H1 (cell line): Measurements from ENCODE around the gene EEF1G. TPM values are rescaled to one million over a fixed set of nuclear protein-coding genes. Genes with fewer than 3 reads are reported as not detected.

Experiments
- CTCF ChIA-PET: fragments of 300-600 bp; sonication (Branson Sonifier 250); formaldehyde crosslinking; loops from one replicate; lab custom pipeline; 2021; ENCODE audit not compliant: partially characterized antibody; lab: Charles Lee
- POLR2A ChIA-PET: fragments of 300-600 bp; sonication (Branson Sonifier 250); formaldehyde crosslinking; loops from one replicate; lab custom pipeline; 2021; ENCODE audit warnings: inconsistent platforms; ENCODE audit not compliant: partially characterized antibody; lab: Charles Lee
- DNase-seq, 2 experiments: peaks; one replicate each; pipeline versions ENCODE4 v3.0.0 to v3.0.0-alpha.2; 2010 to 2022; ENCODE audit warnings: low spot score in 2 of 2, low read depth in 1 of 2, mixed read lengths in 1 of 2
- FAIRE-seq: peaks from 2 replicates; lab custom pipeline; 2011; peaks lifted over from hg19 to GRCh38; lab: Jason Lieb, UNC
- H2AFZ ChIP-seq: 2 replicates; pipeline ENCODE4 v1.8.1; 2012; ENCODE audit warnings: low read length, inconsistent platforms
- H2AK5ac ChIP-seq: 2 replicates; pipeline ENCODE4 v1.6.1; 2013; ENCODE audit warnings: low read depth, low read length
- H2BK120ac ChIP-seq: replicated peaks from 2 replicates; pipeline ENCODE3; 2013; ENCODE audit warnings: low read depth, low read length, inconsistent platforms
- H2BK12ac ChIP-seq: 2 replicates; pipeline ENCODE4 v1.6.1; 2013; ENCODE audit warnings: low read depth, low read length
- H2BK15ac ChIP-seq: 2 replicates; pipeline ENCODE4 v1.6.1; 2013; ENCODE audit warnings: low read length
- H2BK20ac ChIP-seq: 2 replicates; pipeline ENCODE4 v1.6.1; 2013; ENCODE audit warnings: low read length
- H2BK5ac ChIP-seq: 2 replicates; pipeline ENCODE4 v1.6.1; 2013; ENCODE audit warnings: low read depth, low read length
- H3K14ac ChIP-seq: 2 replicates; pipeline ENCODE4 v1.6.1; 2013; ENCODE audit warnings: inconsistent platforms; ENCODE audit not compliant: insufficient read length
- H3K18ac ChIP-seq: 2 replicates; pipeline ENCODE4 v1.6.1; 2013; ENCODE audit warnings: low read length; ENCODE audit errors: extremely low read depth
- H3K23ac ChIP-seq: 2 replicates; pipeline ENCODE4 v1.6.1; 2013; ENCODE audit warnings: inconsistent platforms; ENCODE audit not compliant: insufficient read length
- H3K23me2 ChIP-seq: 2 replicates; pipeline ENCODE4 v1.6.1; 2013; ENCODE audit warnings: low read depth, low read length
- H3K27ac ChIP-seq: 2 replicates; pipeline ENCODE4 v1.6.1; 2011; ENCODE audit warnings: low read depth, low read length, inconsistent platforms
- H3K27me3 ChIP-seq, 4 experiments: replicated peaks in 1 of 4; 1 replicate in 1 of 4; 2 replicates in 3 of 4; pipeline versions ENCODE4 v1.6.1 to v1.8.1; 2011 to 2013; ENCODE audit warnings: low read length in 3 of 4, mild to moderate bottlenecking in 3 of 4, inconsistent platforms in 2 of 4, mixed read lengths in 2 of 4, moderate library complexity in 1 of 4; ENCODE audit not compliant: control insufficient read depth in 3 of 4, insufficient read depth in 3 of 4; ENCODE audit errors: extremely low read depth in 1 of 4
- H3K36me3 ChIP-seq, 4 experiments: 2 replicates each; pipeline versions ENCODE4 v1.6.1 to v1.8.1; 2011 to 2013; ENCODE audit warnings: mild to moderate bottlenecking in 4 of 4, low read length in 3 of 4, moderate library complexity in 2 of 4, control low read depth in 1 of 4, inconsistent platforms in 1 of 4; ENCODE audit not compliant: insufficient read depth in 4 of 4, control insufficient read depth in 2 of 4
- H3K4ac ChIP-seq: replicated peaks from 2 replicates; pipeline ENCODE3; 2013; ENCODE audit warnings: low read length, low read depth, mixed read lengths, inconsistent platforms; ENCODE audit not compliant: insufficient read length
- H3K4me1 ChIP-seq, 4 experiments: replicated peaks in 1 of 4; 1 replicate in 1 of 4; 2 replicates in 3 of 4; pipeline versions ENCODE4 v1.6.1 to v1.8.1; 2011 to 2013; ENCODE audit warnings: low read length in 3 of 4, inconsistent platforms in 2 of 4, mixed read lengths in 1 of 4; ENCODE audit not compliant: insufficient read depth in 4 of 4, control insufficient read depth in 3 of 4
- H3K4me2 ChIP-seq, 2 experiments: 2 replicates each; pipeline versions ENCODE4 v1.6.1 to v1.8.1; 2011 to 2013; ENCODE audit warnings: low read depth in 2 of 2, low read length in 2 of 2, control low read depth in 1 of 2, inconsistent platforms in 1 of 2, mild to moderate bottlenecking in 1 of 2; ENCODE audit not compliant: insufficient read depth in 1 of 2
- H3K4me3 ChIP-seq, 4 experiments: fragments of 200-600, 300-600 bp in 1 of 4; sonication (generic), shearing (Covaris generic), sonication (Bioruptor Twin) in 1 of 4; 2 replicates each; pipeline versions ENCODE4 v1.5.1 to v1.8.1; 2011 to 2016; ENCODE audit warnings: low read length in 4 of 4, low read depth in 3 of 4, control low read depth in 2 of 4, inconsistent platforms in 2 of 4, mild to moderate bottlenecking in 2 of 4, mixed read lengths in 1 of 4, moderate library complexity in 1 of 4; ENCODE audit not compliant: insufficient read depth in 2 of 4; ENCODE audit errors: extremely low read depth in 1 of 4
- H3K56ac ChIP-seq: replicated peaks from 2 replicates; pipeline ENCODE3; 2013; ENCODE audit warnings: low read depth, mild to moderate bottlenecking, mixed read lengths, low read length, inconsistent platforms; ENCODE audit not compliant: insufficient read length
- H3K79me1 ChIP-seq: 2 replicates; pipeline ENCODE4 v1.6.1; 2013; ENCODE audit warnings: low read depth, low read length, control low read depth
- H3K79me2 ChIP-seq, 2 experiments: 2 replicates each; pipeline versions ENCODE4 v1.6.1 to v1.8.1; 2012 to 2013; ENCODE audit warnings: low read length in 2 of 2, mild to moderate bottlenecking in 2 of 2, inconsistent platforms in 1 of 2; ENCODE audit not compliant: insufficient read depth in 2 of 2, control insufficient read depth in 1 of 2
- H3K9ac ChIP-seq, 4 experiments: replicated peaks in 1 of 4; 1 replicate in 1 of 4; 2 replicates in 3 of 4; pipeline versions ENCODE4 v1.6.1 to v1.8.1; 2011 to 2013; ENCODE audit warnings: low read depth in 3 of 4, low read length in 3 of 4, control low read depth in 2 of 4, mild to moderate bottlenecking in 2 of 4, moderate library complexity in 2 of 4, inconsistent platforms in 1 of 4; ENCODE audit errors: extremely low read depth in 1 of 4
- H3K9me3 ChIP-seq, 2 experiments: 2 replicates each; pipeline versions ENCODE4 v1.6.1 to v1.8.1; 2012 to 2013; ENCODE audit warnings: mild to moderate bottlenecking in 2 of 2, moderate library complexity in 2 of 2, control low read depth in 1 of 2, inconsistent platforms in 1 of 2, low read depth in 1 of 2, low read length in 1 of 2, mixed read lengths in 1 of 2; ENCODE audit not compliant: insufficient read depth in 2 of 2
- H4K20me1 ChIP-seq, 2 experiments: replicated peaks in 1 of 2; 2 replicates each; pipeline versions ENCODE3 to v1.8.1; 2011 to 2013; ENCODE audit warnings: inconsistent platforms in 2 of 2, low read length in 2 of 2, mild to moderate bottlenecking in 1 of 2; ENCODE audit not compliant: insufficient read depth in 2 of 2, control insufficient read depth in 1 of 2
- H4K5ac ChIP-seq: 2 replicates; pipeline ENCODE4 v1.6.1; 2013; ENCODE audit warnings: low read length, low read depth, mixed read lengths, inconsistent platforms; ENCODE audit not compliant: insufficient read length
- H4K8ac ChIP-seq: 2 replicates; pipeline ENCODE4 v1.8.0; 2013; ENCODE audit warnings: mild to moderate bottlenecking, moderate library complexity, low read length, inconsistent platforms; ENCODE audit not compliant: insufficient read depth; ENCODE audit errors: extremely low read depth
- H4K91ac ChIP-seq: replicated peaks from 2 replicates; pipeline ENCODE3; 2013; ENCODE audit warnings: low read length, mixed read lengths, inconsistent platforms; ENCODE audit not compliant: insufficient read length
- FOSL1 ChIP-seq: IDR thresholded peaks from 2 replicates; pipeline ENCODE4 v1.6.1; 2011; ENCODE audit warnings: mild to moderate bottlenecking, low read depth, low read length, moderate library complexity; ENCODE audit not compliant: insufficient read depth
- JUN ChIP-seq: IDR thresholded peaks from 2 replicates; pipeline ENCODE4 v1.6.1; 2011; ENCODE audit warnings: low read depth, mild to moderate bottlenecking, improper control_type of control experiment, low read length
- RBBP5 ChIP-seq: IDR thresholded peaks from 2 replicates; pipeline ENCODE4 v1.7.1; 2012; ENCODE audit warnings: low read depth, mild to moderate bottlenecking, inconsistent platforms, low read length, moderate library complexity, borderline replicate concordance
- SP2 ChIP-seq: IDR thresholded peaks from 2 replicates; pipeline ENCODE4 v1.6.1; 2012; ENCODE audit warnings: mild to moderate bottlenecking, low read length, inconsistent platforms
- SUZ12 ChIP-seq: fragments of 200-600 bp; sonication (generic); IDR thresholded peaks from 2 replicates; pipeline ENCODE4 v1.6.1; 2012; ENCODE audit warnings: mild to moderate bottlenecking, inconsistent platforms, low read length, moderate library complexity, mixed read lengths
- WGBS, 2 experiments: shearing (Covaris generic) in 1 of 2; methylation state at CpG; one replicate each; pipeline versions ENCODE4 v1.1.6 to v1.1.7; 2013 to 2015; ENCODE audit warnings: low lambda C conversion rate in 2 of 2, mixed read lengths in 2 of 2, inconsistent platforms in 1 of 2, low coverage in 1 of 2, missing lambda C conversion rate in 1 of 2; ENCODE audit not compliant: insufficient replicate concordance in 2 of 2, insufficient coverage in 1 of 2, insufficient read length in 1 of 2; ENCODE audit errors: extremely low coverage in 1 of 2, missing lambda C conversion rate in 1 of 2; 5-methylcytosine and 5-hydroxymethylcytosine counted together
- polyA plus RNA-seq, 7 experiments: library from polyadenylated mRNA; depleted of rRNA in 3 of 7; stranded (reverse) in 5 of 7; unstranded in 2 of 7; fragments of >200 nt in 5 of 7; fragments of 200-250 nt in 2 of 7; gene quantifications; 1 replicate in 5 of 7; 2 replicates in 1 of 7; 4 replicates in 1 of 7; pipeline versions ENCODE4 v1.2.1 to v1.2.3, GENCODE V29; 2011 to 2013; ENCODE audit warnings: missing spikeins in 2 of 7, mixed read lengths in 2 of 7
- total RNA-seq: library from RNA; stranded (reverse); fragmentation: NEBNext Ultra II Directional; extraction: Animal tissue kit (Norgen Biotek cat#: 25700); gene quantifications from 2 replicates; pipeline ENCODE4 v1.2.1, GENCODE V29; 2021
- TF ChIP-seq, protein P1 (sequence below): IDR thresholded peaks from 2 replicates; pipeline ENCODE4 v1.6.1; 2011; ENCODE audit warnings: low read length, improper control_type of control experiment

EEF1G gene
- total and polyA plus RNA-seq, 2 of the 8 experiments (the other 6 are each of a cell fraction or from before 2014, with no cell fraction given): 1,627 to 1,996 TPM

DNA sequence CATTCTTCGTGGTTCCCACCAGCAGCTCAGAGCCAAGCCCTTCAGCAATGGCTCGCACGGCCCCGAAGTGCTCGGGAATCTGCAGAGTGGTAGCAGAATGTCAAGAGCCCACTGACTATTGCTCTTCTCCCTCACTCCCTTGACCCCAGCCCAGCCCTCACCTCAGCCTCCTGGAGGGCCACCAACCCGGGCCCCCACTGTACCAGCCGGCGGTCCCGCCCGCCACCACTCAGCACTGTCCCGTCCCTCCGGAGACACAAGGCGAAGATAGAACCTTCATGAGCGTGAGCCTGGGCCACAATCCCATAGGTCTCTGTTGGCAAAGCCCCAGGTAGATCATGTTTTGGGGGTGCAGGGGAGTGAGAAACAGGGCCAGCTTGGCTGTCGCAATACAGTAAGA lies 32.2 kb upstream of the EEF1G start:
- Histone ChIP-seq H4K8ac (no peak overlapping the region; the same call in 1 of the 2 replicates), H2AFZ (no peak overlapping the region), H2BK20ac (no peak overlapping the region), H2BK120ac (no peak overlapping the region), H3K27ac (no peak overlapping the region), H2BK12ac (no peak overlapping the region), H3K4ac (no peak overlapping the region), H4K5ac (no peak overlapping the region), H3K36me3 (no peaks in the 10 kb centered on the region; a peak in 2 of 8 replicates), H3K56ac (no peak overlapping the region), H3K4me1 (peaks cover 3 to 26% (median 12%) of the 10 kb centered on the region in 4 experiments), H3K9me3 (no peaks in the 10 kb centered on the region), H3K14ac (no peak overlapping the region), H4K20me1 (peaks cover 0 to 2% of the 10 kb centered on the region in 2 experiments), H3K4me2 (no peak overlapping the region), H3K79me2 (0 out of 4 replicates have a peak, but pooled peaks cover 0 to under 1% of the 10 kb centered on the region in 2 experiments), H4K91ac (no peak overlapping the region), H3K18ac (no peak overlapping the region), H3K23me2 (peaks cover 15% of the 10 kb centered on the region; the same call in 1 of the 2 replicates), H2BK5ac (no peak overlapping the region), H3K27me3 (peaks cover 0 to 13% (median 11%) of the 10 kb centered on the region in 4 experiments; a peak in 6 of 7 replicates), H2AK5ac (no peak overlapping the region), H3K9ac (no peak overlapping the region), H3K23ac (no peak overlapping the region), H3K4me3 (no peak overlapping the region), H3K79me1 (no peaks in the 10 kb centered on the region; the same call in 1 of the 2 replicates), H2BK15ac (no peak overlapping the region)
- FAIRE-seq (no peak), DNase-seq (no peak)
- ChIA-PET POLR2A (interaction anchor here (0.7 to 15.8 kb wide), 6 partner anchors 10 to 235 kb away, joined by 3 to 235 read pairs (median 6); partner anchors contain the start of genes C11orf98, CSKMT, LBHD1 and MTA2), CTCF (interaction anchor here (10.2 kb wide), 1 partner anchor 12 kb away, joined by 97 read pairs; the partner anchor contains the start of gene TUT1)
- 97% methylated on average over 15 of the region's 15 CpGs; no CpG with 5 or more reads in 1 of the 2 experiments for WGBS, 2 experiments
- TF ChIP-seq SP2 (no peak), SUZ12 (no peak), FOSL1 (no peak), RBBP5 (no peak), JUN (no peak)
- TF ChIP-seq, protein P1, sequence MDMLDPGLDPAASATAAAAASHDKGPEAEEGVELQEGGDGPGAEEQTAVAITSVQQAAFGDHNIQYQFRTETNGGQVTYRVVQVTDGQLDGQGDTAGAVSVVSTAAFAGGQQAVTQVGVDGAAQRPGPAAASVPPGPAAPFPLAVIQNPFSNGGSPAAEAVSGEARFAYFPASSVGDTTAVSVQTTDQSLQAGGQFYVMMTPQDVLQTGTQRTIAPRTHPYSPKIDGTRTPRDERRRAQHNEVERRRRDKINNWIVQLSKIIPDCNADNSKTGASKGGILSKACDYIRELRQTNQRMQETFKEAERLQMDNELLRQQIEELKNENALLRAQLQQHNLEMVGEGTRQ: no peak
